ENCODE data around the gene GPRASP1. TPM values are rescaled to one million over a fixed set of nuclear protein-coding genes. Genes with fewer than 3 reads are reported as not detected.
A peak's percentile ranks its signal among the peaks of the same experiment; 100 is the strongest.

The GPRASP1 gene, protein sequence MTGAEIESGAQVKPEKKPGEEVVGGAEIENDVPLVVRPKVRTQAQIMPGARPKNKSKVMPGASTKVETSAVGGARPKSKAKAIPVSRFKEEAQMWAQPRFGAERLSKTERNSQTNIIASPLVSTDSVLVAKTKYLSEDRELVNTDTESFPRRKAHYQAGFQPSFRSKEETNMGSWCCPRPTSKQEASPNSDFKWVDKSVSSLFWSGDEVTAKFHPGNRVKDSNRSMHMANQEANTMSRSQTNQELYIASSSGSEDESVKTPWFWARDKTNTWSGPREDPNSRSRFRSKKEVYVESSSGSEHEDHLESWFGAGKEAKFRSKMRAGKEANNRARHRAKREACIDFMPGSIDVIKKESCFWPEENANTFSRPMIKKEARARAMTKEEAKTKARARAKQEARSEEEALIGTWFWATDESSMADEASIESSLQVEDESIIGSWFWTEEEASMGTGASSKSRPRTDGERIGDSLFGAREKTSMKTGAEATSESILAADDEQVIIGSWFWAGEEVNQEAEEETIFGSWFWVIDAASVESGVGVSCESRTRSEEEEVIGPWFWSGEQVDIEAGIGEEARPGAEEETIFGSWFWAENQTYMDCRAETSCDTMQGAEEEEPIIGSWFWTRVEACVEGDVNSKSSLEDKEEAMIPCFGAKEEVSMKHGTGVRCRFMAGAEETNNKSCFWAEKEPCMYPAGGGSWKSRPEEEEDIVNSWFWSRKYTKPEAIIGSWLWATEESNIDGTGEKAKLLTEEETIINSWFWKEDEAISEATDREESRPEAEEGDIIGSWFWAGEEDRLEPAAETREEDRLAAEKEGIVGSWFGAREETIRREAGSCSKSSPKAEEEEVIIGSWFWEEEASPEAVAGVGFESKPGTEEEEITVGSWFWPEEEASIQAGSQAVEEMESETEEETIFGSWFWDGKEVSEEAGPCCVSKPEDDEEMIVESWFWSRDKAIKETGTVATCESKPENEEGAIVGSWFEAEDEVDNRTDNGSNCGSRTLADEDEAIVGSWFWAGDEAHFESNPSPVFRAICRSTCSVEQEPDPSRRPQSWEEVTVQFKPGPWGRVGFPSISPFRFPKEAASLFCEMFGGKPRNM (N-terminal part only)
- total RNA-seq: 1 to 10 TPM; 1.2 to 8.6 (median 6.5) TPM

DNA sequence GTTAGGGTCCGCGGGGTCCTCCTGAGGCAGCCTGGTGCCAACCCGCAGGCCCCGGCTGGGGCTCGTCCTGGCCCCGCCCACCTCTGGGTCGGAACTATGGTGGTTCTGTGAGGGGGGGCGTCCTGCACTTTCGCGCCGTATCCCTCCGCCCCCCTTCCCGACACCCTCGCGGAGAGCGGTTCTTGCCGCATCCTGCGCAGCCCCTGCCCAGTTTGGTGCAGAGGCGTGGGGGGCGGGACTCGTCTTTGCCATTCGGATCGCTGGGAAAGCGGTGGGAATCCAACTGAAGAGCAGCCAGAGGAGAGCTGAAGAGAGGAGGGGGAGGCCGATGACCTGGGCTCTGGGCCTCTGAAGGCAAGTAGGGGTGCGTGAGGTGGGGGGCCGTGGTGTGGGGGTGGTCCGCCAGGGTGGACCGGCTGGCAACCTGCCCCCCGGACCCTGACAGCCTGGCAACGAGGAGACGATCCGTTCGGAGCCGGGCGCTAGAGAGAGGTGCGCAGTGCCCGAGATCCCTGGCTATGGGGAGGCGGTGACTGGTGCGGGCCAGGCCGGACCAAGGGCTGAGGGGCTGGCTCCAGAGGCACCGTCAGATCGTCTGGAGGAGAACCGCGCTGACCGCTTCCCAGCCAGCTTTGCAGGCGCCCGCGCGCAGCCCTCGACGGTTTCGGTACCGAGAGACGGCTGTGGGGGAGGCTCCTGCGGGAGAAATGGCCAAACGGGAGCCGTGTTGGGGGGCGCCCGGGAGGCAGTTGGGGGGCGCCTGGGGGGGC is at the start of gene GPRASP1:
Gene GPRASP1, plus strand, starts transcription at position 242 of the 770 bp plus-strand sequence. CDS start 2,431 bp downstream, outside the sequence.
- no peaks in the 10 kb centered on the region for H3K27me3 ChIP-seq
- peak within 1 kb of the TSS; percentile 63 to 86 (median 80) for H3K27ac ChIP-seq
- H3K4me3 ChIP-seq: peak within 1 kb of the TSS; percentile 49 to 61 (median 56)
- no peaks in the 10 kb centered on the region for H3K36me3 ChIP-seq
- no peaks in the 10 kb centered on the region for H3K9me3 ChIP-seq
- 68% methylated on average over 48 of the region's 61 CpGs; no CpG with 5 or more reads in 1 of the 2 donors for WGBS, 2 donors (ENCODE audit: low coverage in 1 of 2)
- intact Hi-C loops (cut with DNase I; ENCODE audit: low total_unique reads): no loop called here
- TF ChIP-seq POLR2AphosphoS5 (IDR thresholded peaks at IDR 0.05) (peak; percentile 27 to 68 (median 39)), POLR2A (IDR thresholded peaks at IDR 0.05) (peak; percentile 44)
- TF ChIP-seq, protein P1, sequence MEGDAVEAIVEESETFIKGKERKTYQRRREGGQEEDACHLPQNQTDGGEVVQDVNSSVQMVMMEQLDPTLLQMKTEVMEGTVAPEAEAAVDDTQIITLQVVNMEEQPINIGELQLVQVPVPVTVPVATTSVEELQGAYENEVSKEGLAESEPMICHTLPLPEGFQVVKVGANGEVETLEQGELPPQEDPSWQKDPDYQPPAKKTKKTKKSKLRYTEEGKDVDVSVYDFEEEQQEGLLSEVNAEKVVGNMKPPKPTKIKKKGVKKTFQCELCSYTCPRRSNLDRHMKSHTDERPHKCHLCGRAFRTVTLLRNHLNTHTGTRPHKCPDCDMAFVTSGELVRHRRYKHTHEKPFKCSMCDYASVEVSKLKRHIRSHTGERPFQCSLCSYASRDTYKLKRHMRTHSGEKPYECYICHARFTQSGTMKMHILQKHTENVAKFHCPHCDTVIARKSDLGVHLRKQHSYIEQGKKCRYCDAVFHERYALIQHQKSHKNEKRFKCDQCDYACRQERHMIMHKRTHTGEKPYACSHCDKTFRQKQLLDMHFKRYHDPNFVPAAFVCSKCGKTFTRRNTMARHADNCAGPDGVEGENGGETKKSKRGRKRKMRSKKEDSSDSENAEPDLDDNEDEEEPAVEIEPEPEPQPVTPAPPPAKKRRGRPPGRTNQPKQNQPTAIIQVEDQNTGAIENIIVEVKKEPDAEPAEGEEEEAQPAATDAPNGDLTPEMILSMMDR (IDR thresholded peaks at IDR 0.05): no peak
- in situ Hi-C loops (cut with MboI; ENCODE audit: low pct_ligation_motif_present in 1 of 4, low pct_unique_long_range_greater_than_20kb in 1 of 4, low sequenced_read_pairs in 3 of 4): no loop called here
- peak; percentile 52 for DNase-seq
- no peaks in the 10 kb centered on the region for H3K4me1 ChIP-seq

DNA sequence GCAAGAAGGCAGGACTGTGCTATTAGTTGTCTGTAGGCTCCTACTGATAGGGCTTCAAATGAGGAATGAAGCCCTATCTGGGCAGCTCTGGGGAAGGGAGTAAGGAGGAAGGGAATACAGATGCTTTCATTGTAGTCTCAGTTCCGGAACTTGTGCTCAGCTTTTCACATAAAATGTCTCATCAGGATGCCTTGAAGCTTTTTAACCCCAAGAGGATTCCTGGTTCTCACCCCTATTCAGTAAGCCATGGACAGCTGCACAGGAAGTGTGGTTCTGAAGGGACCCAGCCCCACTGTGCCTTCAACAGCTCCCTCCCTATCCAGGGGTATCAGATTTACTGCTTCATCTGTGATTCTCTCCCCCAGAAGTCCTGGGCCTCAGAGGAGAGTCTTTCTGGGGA is 47.0 kb upstream of the GPRASP1 start:
- Histone ChIP-seq H3K27ac (no peak overlapping the region), H3K4me3 (no peak overlapping the region), H3K27me3 (no peaks in the 10 kb centered on the region), H3K4me1 (peaks cover 0 to 6% (median 0%) of the 10 kb centered on the region in 4 donors), H3K36me3 (no peaks in the 10 kb centered on the region), H3K9me3 (no peaks in the 10 kb centered on the region)
- no peak for TF ChIP-seq POLR2AphosphoS5 (IDR thresholded peaks at IDR 0.05)
- TF ChIP-seq POLR2A (IDR thresholded peaks at IDR 0.05): no peak
- no peak for TF ChIP-seq EP300 (IDR thresholded peaks at IDR 0.05; ENCODE audit: low read depth)
- TF ChIP-seq, protein P1 (IDR thresholded peaks at IDR 0.05): no peak
- intact Hi-C loops (cut with DNase I; ENCODE audit: low total_unique reads) (no loop called here), in situ Hi-C loops (cut with MboI; ENCODE audit: low pct_ligation_motif_present in 1 of 4, low pct_unique_long_range_greater_than_20kb in 1 of 4, low sequenced_read_pairs in 3 of 4) (no loop called here)
- DNase-seq: no peak
- WGBS, 2 donors (ENCODE audit: low coverage in 1 of 2): 83% methylated on average over 1 of the region's 1 CpG; no CpG with 5 or more reads in 1 of the 2 donors

DNA sequence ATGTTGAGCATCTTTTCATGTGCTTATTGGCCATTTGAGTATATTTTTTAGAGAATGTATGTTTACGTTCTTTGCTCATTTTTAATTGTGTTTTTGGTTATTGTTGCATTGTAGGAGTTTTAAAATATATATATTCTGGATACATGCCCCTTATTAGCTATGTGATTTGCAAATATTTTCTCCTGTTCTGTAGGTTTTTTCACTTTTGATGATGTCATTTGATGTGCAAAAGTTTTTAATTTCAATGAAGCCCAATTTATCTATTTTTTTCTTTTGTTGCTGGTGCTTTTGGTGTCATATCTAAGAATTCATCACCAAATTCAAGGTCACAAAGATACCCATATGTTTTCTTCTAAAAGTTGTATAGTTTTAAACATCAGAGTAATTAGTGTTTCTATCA is 45.2 kb upstream of the GPRASP1 start:
- Histone ChIP-seq H3K4me1 (no peaks in the 10 kb centered on the region), H3K27me3 (no peaks in the 10 kb centered on the region), H3K4me3 (no peak overlapping the region), H3K27ac (no peak overlapping the region), H3K36me3 (no peaks in the 10 kb centered on the region), H3K9me3 (no peaks in the 10 kb centered on the region)
- 83 to 86% methylated on average over 1 of the region's 1 CpG for WGBS, 2 donors (ENCODE audit: low coverage in 1 of 2)
- DNase-seq: no peak
- in situ Hi-C loops (cut with MboI; ENCODE audit: low pct_ligation_motif_present in 1 of 4, low pct_unique_long_range_greater_than_20kb in 1 of 4, low sequenced_read_pairs in 3 of 4) (no loop called here), intact Hi-C loops (cut with DNase I; ENCODE audit: low total_unique reads) (no loop called here)
- TF ChIP-seq POLR2A (IDR thresholded peaks at IDR 0.05) (no peak), POLR2AphosphoS5 (IDR thresholded peaks at IDR 0.05) (no peak), EP300 (IDR thresholded peaks at IDR 0.05; ENCODE audit: low read depth) (no peak)
- TF ChIP-seq, protein P1 (IDR thresholded peaks at IDR 0.05): no peak
